Activated T-cell treated with anti-CD3 and anti-CD28 coated beads, Interleukin-2, amount 50 U/mL, for 48 hours (primary cell): ENCODE data around the gene SRPRB.

Source experiments
- DNase-seq, 2 experiments: peaks; one replicate each; pipeline ENCODE4 v3.0.0-alpha.2; 2020

Gene SRPRB, protein sequence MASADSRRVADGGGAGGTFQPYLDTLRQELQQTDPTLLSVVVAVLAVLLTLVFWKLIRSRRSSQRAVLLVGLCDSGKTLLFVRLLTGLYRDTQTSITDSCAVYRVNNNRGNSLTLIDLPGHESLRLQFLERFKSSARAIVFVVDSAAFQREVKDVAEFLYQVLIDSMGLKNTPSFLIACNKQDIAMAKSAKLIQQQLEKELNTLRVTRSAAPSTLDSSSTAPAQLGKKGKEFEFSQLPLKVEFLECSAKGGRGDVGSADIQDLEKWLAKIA

DNA sequence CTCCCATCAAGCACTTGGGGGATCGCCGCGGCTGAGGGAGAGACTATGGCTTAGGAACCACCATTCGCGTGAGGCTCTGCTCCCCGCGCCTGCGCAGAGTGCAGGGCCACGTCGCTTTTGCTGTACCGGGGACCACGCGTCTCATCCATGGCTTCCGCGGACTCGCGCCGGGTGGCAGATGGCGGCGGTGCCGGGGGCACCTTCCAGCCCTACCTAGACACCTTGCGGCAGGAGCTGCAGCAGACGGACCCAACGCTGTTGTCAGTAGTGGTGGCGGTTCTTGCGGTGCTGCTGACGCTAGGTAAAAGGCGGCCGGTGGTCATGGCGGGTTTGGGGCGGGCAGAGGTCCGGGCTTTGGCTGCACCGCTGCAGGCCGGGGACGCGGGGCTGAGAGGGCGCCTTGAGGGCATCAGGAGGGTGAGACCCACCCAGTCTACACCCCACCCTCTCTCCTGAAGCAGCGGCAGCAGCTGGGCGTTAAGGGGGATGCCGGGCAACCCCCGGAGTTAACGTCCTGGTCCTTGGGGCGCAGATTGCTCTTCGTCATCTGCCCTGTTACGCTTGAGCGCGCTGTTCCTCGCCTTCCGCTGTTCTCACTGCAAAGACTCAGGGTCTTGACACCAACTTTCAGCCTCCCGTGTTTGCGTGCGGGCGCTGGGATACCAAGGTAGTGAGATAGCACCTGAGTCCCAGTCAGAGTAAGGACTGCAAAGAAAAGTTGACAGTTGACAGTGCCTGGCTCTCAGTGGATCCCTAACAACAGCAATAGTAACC, at the start of gene SRPRB:
Gene SRPRB (plus strand): TSS at position 114 of the 774 bp plus-strand sequence. CDS start 34 bp downstream, at position 148.
- peak; percentile 95 to 96 for DNase-seq

DNA sequence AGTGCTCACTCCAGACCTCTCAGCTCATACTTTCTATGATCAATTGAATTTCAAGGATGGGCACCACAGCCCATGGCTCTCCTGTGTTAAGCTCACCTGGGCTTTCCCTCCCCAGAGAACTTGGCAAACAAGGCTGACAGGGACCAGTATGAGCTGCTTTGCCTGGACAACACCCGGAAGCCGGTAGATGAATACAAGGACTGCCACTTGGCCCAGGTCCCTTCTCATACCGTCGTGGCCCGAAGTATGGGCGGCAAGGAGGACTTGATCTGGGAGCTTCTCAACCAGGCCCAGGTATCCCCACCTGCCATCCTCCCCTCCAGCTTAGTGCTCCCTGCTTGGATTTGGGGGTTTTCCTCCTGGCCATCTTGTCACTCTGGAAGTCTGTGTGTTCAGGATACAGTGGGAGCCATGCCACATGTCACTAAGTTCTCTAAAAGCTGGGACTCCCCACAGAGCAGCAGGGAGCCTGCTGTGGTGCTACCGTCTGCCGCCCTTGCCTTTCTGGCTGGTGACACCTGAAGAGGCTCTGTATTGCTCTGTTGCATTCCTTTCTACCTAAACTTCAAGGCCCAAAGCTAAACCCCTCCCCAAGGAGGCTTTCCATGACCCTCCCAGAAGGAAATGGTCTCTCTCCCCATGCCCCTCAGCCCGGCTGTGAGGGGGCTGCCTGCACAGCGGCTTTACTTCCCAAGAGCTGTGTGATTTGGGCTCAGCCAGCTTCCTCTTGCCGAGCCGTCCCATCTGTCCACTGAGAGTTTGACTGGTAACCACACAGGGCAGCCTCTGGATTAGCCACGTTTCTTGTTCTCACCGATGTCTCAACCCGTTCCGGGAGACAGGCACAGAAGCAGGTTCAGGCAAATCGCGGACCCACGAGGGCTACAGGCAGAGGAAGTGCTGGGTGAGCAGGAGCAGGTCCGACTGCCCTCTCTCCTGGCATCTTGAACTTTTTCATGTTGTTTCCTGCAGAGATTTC, 48.6 kb upstream of the SRPRB start:
- no peak for DNase-seq

DNA sequence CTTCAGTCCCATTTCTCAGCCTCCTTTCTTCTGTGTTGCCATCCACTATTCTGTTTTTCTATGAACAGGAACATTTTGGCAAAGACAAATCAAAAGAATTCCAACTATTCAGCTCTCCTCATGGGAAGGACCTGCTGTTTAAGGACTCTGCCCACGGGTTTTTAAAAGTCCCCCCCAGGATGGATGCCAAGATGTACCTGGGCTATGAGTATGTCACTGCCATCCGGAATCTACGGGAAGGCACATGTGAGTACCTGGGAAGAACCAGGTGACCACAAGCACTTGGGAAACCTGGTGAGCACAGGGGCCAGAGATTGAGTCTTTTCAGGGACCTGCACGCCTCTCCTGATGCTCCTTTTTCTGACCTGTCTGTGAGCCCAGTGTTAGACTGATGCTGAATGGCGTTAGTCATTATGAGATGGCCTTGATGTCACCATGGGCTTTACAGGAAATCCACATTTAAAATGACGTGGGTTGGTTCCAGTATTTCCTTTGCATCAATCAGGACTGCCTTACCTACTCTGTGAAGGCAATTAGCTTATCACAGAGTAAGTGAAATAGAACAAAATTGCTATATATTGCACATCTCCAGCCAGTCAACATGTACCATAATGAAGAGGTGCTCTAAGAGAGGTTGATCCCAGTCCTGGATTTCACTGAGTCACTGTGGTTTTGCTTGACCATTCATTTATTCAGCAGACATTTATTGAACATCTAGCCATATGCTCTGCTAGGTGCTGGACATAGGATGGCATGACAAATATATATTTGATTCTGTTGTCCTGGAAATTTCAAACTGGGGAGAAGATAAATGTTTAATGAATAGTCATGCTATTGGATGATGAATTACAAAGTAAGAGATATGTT, 47.7 kb upstream of the SRPRB start:
- DNase-seq: no peak

DNA sequence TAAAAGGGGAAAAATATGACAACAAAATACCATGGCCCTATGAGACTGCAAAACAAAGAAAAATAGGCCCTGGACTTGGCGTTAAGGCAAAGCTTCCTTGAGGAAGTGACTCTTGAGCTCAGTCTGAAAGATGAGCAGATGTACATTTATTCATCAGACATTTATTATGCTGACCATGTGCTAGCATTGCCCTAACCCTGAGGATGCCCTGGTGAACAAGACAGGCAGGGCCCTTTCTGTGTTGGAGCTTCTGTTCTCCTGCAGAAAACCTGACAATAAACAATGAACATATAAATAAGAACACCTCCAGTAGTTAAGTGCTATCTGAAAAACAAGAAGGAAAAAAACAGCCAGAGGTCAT, 47.1 kb upstream of the SRPRB start:
- no peak for DNase-seq

DNA sequence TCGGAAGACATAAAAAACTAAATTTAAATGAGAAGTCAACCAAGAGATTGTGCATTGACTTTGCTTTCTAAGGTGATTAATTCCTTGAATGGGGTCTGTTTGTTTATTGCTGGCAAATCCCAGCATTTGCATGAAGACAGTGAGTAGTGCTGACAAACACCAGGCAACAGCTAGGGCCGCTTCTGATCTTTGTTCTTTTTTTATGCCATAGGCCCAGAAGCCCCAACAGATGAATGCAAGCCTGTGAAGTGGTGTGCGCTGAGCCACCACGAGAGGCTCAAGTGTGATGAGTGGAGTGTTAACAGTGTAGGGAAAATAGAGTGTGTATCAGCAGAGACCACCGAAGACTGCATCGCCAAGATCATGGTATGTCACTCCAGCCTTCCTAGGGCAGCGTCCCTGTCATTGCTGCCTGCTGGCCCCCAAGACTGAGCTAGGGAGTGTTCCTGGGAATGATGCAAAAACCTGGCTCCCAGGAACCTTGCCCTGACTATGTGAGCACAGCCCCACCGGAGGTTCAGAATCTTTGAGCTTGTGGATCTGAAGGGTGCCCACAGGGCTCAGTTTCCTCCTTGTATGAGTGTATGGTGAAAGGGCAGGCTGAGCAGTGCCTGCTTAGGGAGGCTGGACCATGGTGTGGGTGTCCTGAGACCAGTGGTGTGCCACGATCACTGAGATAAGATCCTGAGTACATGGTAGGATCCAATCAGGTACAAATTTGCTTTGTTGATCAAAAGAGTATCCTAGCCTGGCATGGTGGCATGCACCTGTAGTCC, 46.5 kb upstream of the SRPRB start:
- no peak for DNase-seq

DNA sequence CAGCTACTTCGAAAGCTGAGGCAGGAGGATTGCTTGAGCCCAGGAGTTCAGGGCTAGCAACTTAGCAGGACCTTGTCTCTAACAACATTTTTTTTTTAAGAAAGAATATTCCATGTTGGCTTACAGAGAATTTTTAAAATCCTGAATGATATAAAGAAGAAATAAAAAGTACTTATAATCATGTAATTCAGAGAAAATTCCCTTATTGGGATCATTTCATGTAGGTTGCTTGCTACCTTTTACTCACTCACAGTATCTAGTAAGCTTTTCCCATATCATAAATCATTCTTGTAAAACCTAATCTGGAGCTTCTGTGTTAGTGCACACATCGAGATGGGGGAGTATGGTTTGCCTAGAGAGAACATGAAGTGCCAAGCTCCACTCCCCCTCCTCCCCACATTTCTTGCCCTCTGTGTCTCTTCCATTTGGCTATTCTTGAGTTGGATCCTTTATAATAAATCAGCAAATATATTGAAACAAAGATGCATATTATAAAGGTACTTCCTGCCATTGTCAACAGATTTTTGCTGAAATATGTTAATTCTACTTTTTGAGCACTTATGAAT, 45.8 kb upstream of the SRPRB start:
- DNase-seq: no peak

- DNase-seq: no peak
Measured at GRCh38 chr3:133760916-133761315, 44.7 kb upstream of the SRPRB start.

DNA sequence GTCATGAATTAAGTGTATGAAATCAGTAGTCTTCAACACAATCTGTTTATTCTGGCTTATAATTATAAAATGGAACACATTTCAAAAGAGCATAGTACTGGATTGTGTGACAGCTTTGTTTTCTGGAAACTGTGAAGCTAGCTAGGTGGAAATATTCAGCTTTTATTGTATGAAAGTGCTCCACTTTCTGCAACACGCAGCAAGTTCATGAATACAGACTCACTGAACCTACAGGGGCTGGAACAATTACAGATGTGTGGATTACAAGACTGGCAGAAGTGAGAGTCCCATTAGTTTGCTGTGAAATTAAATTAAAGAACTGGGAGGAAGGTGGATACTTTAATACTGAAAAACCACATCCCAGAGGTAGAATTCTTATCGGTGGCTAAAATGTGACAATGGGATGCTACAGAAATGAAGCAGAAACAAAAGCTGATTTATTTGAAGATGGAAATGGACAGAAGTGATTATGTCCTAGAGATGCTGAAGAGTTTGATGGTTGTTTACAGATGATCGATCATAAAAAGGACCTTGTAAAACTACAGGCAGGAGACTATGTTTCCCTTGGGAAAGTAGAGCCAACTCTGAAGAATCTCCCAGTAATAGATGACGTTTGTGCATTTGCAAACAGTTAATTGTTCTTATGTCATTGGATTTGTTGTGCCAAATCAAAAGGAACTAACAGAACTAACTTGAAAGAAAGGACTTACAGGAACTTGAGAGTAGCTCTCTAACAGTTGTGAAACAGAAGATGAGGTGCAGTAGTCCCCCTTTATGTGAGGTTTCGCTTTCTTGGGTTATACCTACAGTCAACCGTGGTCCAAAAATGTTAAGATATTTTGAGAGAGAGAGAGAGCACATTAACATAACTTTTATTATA, 43.8 kb upstream of the SRPRB start:
- DNase-seq: no peak

GRCh38 chr3:133762539-133762938, 43.1 kb upstream of the SRPRB start:
- DNase-seq: no peak

GRCh38 chr3:133763797-133764683, 41.6 kb upstream of the SRPRB start:
- DNase-seq: no peak

DNA sequence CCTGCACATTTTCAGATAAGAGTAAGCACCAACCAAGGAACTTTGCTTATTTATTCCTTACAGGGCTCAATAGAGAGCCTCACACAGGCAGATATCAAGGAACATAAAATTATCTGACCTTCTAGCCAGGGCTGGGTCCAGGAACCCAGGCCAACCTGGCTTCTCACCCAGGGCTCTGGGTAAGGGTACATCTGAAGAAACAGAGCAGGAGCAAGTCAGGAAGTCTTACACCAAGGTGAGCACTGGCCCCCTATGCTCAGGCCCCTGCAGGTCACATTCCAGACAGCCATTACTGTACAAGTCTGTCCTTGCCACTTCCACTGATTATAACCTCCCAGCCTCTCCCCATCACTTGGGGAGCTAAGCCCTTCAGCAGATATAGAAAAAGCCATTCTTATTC, 40.4 kb upstream of the SRPRB start:
- DNase-seq: no peak

GRCh38 chr3:133767607-133768006, 38.0 kb upstream of the SRPRB start:
- DNase-seq: no peak

DNA sequence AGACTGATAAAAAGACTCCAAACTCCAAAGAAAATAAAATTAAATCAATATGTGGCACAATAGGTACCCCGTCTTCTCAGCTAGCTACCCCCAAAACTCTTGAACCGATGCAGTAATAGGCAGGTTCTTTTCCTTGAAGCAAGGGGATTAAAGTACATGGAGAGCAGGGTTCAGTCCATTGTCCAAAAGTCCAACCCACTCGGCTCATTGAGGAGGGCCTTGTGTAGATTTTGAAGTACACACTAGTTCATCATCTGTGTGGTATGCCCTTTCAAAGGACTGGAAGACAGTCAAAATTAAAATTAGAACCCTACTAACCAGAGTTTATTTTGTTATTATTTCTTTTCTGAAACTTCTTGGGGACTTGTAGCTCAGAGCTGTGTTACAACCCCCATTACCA, 36.1 kb upstream of the SRPRB start:
- DNase-seq: no peak

DNA sequence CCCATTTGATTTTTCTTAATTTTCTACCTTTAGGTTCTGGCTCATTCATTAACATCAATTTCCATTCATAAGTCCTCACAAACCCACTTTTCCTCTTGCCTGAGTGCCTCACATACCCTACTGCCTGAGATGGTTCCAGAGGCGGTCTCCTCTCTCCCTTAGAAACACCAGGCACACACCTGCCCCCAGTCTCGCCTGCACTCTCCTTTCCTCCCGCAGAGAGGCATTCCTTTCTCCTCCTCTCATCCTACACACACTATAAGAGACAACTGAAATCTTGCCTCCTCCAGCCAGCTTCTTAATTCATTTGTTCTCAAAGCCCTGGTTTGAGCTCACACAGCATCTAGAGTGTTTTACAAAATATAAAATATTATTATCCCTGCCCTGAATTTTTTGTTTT, 31.9 kb upstream of the SRPRB start:
- no peak for DNase-seq

GRCh38 chr3:133775309-133775708, 30.3 kb upstream of the SRPRB start:
- DNase-seq: no peak

DNA sequence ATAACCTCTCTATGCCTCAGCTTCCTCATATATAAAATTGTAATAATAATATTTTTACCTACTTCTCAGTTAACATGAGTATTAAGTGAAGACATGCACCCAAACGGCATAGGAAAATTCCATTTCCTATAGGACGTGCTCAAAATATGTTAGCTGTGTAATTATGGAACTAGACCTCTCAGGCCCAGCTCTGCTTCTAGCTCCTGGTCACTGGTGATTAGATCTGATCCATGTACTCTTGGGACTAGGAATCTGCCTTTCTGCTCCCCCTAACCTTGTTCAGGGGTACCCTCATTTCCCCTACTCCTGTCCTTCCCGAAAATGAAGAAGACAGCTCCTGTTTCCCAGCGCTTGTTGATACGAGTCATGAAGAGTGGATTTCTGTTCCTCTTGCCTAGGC, 29.8 kb upstream of the SRPRB start:
- DNase-seq: no peak

- DNase-seq: no peak
Measured at GRCh38 chr3:133776794-133777438, 28.7 kb upstream of the SRPRB start.

GRCh38 chr3:133777807-133778568, 27.6 kb upstream of the SRPRB start:
- DNase-seq: no peak
